Articular chondrocyte of knee joint (primary cell): ENCODE results near the gene DERA. TPM values are rescaled to one million over a fixed set of nuclear protein-coding genes. Genes with fewer than 3 reads are reported as not detected.

ENCODE experiments used
- total RNA-seq: library from RNA; depleted of rRNA; stranded (reverse); fragments of >200 nt; gene quantifications from 2 replicates; pipeline ENCODE4 v1.2.3, GENCODE V29; 2012

Gene DERA
- total RNA-seq, result 59.1 and 61.7 TPM in 2 replicates

GRCh38 chr12:15910864-15911721 is at the start of gene DERA:
Gene DERA, plus strand, starts transcription at chr12:15911332. Its CDS starts 52 bp downstream, at chr12:15911384.

GRCh38 chr12:15882118-15882971 is 28.8 kb upstream of the DERA start, which contains the start of gene STRAP:
Gene STRAP, plus strand, starts transcription at chr12:15882387. Its CDS starts 321 bp downstream, at chr12:15882708.

Other genes with a start within 250 kb of the DERA start
- 193 and 212 TPM in 2 replicates for gene EPS8, start 121.9 kb upstream of the DERA start, total RNA-seq
- gene STRAP, start 28.9 kb upstream of the DERA start, total RNA-seq, result 106 and 130 TPM in 2 replicates